Measurements from ENCODE around the gene CYBB.

DNA sequence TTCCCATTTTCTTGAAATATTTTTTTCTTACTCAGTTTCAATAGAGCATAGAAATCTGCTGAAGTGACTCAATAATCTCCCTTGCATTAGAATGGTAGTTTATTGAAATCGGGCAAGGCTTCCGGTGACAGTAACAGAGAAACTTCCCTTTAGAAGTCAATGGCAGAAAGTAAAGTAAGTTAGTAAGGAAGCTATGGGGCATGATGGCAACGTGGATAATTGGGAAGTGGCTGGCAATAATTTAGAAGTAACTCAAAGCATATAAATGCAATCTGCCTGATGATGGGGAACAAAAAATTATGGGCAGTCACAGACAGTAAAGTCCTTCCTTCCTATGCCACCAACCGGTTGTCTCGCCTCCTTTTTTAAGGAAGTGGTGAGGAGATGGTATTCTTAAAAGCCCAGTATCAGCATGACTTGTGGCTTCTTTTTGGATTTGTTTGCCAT, 7.6 kb downstream of the CYBB start:
- TF ChIP-seq, protein P1, sequence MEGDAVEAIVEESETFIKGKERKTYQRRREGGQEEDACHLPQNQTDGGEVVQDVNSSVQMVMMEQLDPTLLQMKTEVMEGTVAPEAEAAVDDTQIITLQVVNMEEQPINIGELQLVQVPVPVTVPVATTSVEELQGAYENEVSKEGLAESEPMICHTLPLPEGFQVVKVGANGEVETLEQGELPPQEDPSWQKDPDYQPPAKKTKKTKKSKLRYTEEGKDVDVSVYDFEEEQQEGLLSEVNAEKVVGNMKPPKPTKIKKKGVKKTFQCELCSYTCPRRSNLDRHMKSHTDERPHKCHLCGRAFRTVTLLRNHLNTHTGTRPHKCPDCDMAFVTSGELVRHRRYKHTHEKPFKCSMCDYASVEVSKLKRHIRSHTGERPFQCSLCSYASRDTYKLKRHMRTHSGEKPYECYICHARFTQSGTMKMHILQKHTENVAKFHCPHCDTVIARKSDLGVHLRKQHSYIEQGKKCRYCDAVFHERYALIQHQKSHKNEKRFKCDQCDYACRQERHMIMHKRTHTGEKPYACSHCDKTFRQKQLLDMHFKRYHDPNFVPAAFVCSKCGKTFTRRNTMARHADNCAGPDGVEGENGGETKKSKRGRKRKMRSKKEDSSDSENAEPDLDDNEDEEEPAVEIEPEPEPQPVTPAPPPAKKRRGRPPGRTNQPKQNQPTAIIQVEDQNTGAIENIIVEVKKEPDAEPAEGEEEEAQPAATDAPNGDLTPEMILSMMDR (IDR thresholded peaks at IDR 0.05; ENCODE audit: insufficient read depth, low read length, poor library complexity, severe bottlenecking): no peak
- TF ChIP-seq EZH2phosphoT487 (conservative IDR thresholded peaks at IDR 0.05; ENCODE audit: low read length): no peak

All from SU-DHL-6 (cell line).